H9 (cell line): Measurements from ENCODE around the gene APOL5. TPM values are rescaled to one million over a fixed set of nuclear protein-coding genes. Genes with fewer than 3 reads are reported as not detected.

ENCODE experiments used
- DNase-seq: peaks from one replicate; pipeline ENCODE4 v3.0.0-alpha.2; 2017
- H2AFZ ChIP-seq: one replicate; pipeline ENCODE4 v1.6.1; 2013; ENCODE audit warnings: mild to moderate bottlenecking, low read length, control low read depth, moderate library complexity
- H2AK5ac ChIP-seq: 2 replicates; pipeline ENCODE4 v1.6.1; 2013; ENCODE audit warnings: low read length, control low read depth, mixed read lengths; ENCODE audit not compliant: insufficient read length
- H2BK120ac ChIP-seq: one replicate; pipeline ENCODE4 v1.6.1; 2013; ENCODE audit warnings: low read depth, mild to moderate bottlenecking, low read length, control low read depth, inconsistent platforms; ENCODE audit not compliant: poor library complexity, severe bottlenecking
- H2BK12ac ChIP-seq: 2 replicates; pipeline ENCODE4 v1.6.1; 2013; ENCODE audit warnings: low read length, control low read depth, mixed read lengths, low read depth; ENCODE audit not compliant: insufficient read length
- H2BK15ac ChIP-seq: 2 replicates; pipeline ENCODE4 v1.6.1; 2013; ENCODE audit warnings: low read depth, low read length, control low read depth
- H2BK20ac ChIP-seq: one replicate; pipeline ENCODE4 v1.6.1; 2013; ENCODE audit warnings: low read depth, mild to moderate bottlenecking, low read length, control low read depth, inconsistent platforms; ENCODE audit not compliant: poor library complexity, severe bottlenecking
- H2BK5ac ChIP-seq: 2 replicates; pipeline ENCODE4 v1.6.1; 2013; ENCODE audit warnings: low read length, control low read depth, mixed read lengths; ENCODE audit not compliant: insufficient read length
- H3K14ac ChIP-seq: 2 replicates; pipeline ENCODE4 v1.6.1; 2013; ENCODE audit warnings: low read length, control low read depth; ENCODE audit not compliant: insufficient read depth
- H3K18ac ChIP-seq: 2 replicates; pipeline ENCODE4 v1.6.1; 2013; ENCODE audit warnings: low read depth, mild to moderate bottlenecking, mixed read lengths, low read length, control low read depth; ENCODE audit not compliant: insufficient read length
- H3K23ac ChIP-seq: 2 replicates; pipeline ENCODE4 v1.6.1; 2013; ENCODE audit warnings: low read length, control low read depth, mixed read lengths, low read depth; ENCODE audit not compliant: insufficient read length
- H3K23me2 ChIP-seq: 2 replicates; pipeline ENCODE4 v1.6.1; 2013; ENCODE audit warnings: low read depth, mild to moderate bottlenecking, mixed read lengths, low read length, control low read depth; ENCODE audit not compliant: insufficient read length, poor library complexity, severe bottlenecking
- H3K27ac ChIP-seq: 2 replicates; pipeline ENCODE4 v1.5.1; 2013; ENCODE audit warnings: low read length, control low read depth, mixed read lengths, low read depth; ENCODE audit not compliant: insufficient read length
- H3K27me3 ChIP-seq: 2 replicates; pipeline ENCODE4 v1.6.1; 2013; ENCODE audit warnings: low read length, control low read depth, inconsistent platforms; ENCODE audit not compliant: insufficient read depth
- H3K4ac ChIP-seq: 2 replicates; pipeline ENCODE4 v1.6.1; 2013; ENCODE audit warnings: low read depth, mild to moderate bottlenecking, control low read depth, inconsistent platforms, low read length, moderate library complexity
- H3K4me1 ChIP-seq: 2 replicates; pipeline ENCODE4 v1.6.1; 2013; ENCODE audit warnings: low read length, control low read depth, inconsistent platforms; ENCODE audit not compliant: insufficient read depth
- H3K4me2 ChIP-seq: 2 replicates; pipeline ENCODE4 v1.6.1; 2013; ENCODE audit warnings: low read length, control low read depth, mixed read lengths; ENCODE audit not compliant: insufficient read length, insufficient read depth
- H3K56ac ChIP-seq: 2 replicates; pipeline ENCODE4 v1.6.1; 2013; ENCODE audit warnings: low read depth, mild to moderate bottlenecking, mixed read lengths, low read length, control low read depth; ENCODE audit not compliant: insufficient read length
- H3K79me1 ChIP-seq: 2 replicates; pipeline ENCODE4 v1.6.1; 2013; ENCODE audit warnings: low read depth, mild to moderate bottlenecking, moderate library complexity, low read length, control low read depth, inconsistent platforms; ENCODE audit not compliant: insufficient read depth, poor library complexity, severe bottlenecking
- H3K79me2 ChIP-seq: 2 replicates; pipeline ENCODE4 v1.6.1; 2013; ENCODE audit warnings: low read length, control low read depth, inconsistent platforms; ENCODE audit not compliant: insufficient read depth
- H3K9ac ChIP-seq: 2 replicates; pipeline ENCODE4 v1.6.1; 2013; ENCODE audit warnings: low read length, control low read depth, mixed read lengths; ENCODE audit not compliant: insufficient read length; ENCODE audit errors: extremely low read depth
- H3K9me3 ChIP-seq: one replicate; pipeline ENCODE4 v1.6.1; 2013; ENCODE audit warnings: low read depth, low read length, inconsistent platforms; ENCODE audit not compliant: control insufficient read depth
- H3T11ph ChIP-seq: one replicate; pipeline ENCODE4 v1.6.1; 2013; ENCODE audit warnings: mild to moderate bottlenecking, low read length, control low read depth, inconsistent platforms
- H4K20me1 ChIP-seq: one replicate; pipeline ENCODE4 v1.6.1; 2013; ENCODE audit not compliant: control insufficient read depth, insufficient read length, insufficient read depth
- H4K5ac ChIP-seq: 2 replicates; pipeline ENCODE4 v1.6.1; 2013; ENCODE audit warnings: low read depth, mild to moderate bottlenecking, mixed read lengths, low read length, control low read depth; ENCODE audit not compliant: insufficient read length
- H4K8ac ChIP-seq: replicated peaks from 2 replicates; pipeline ENCODE4 v1.6.1; 2013; ENCODE audit warnings: low read length, control low read depth, mixed read lengths, low read depth; ENCODE audit not compliant: insufficient read length
- H4K91ac ChIP-seq: 2 replicates; pipeline ENCODE4 v1.6.1; 2013; ENCODE audit warnings: low read depth, mild to moderate bottlenecking, moderate library complexity, mixed read lengths, low read length, control low read depth; ENCODE audit not compliant: insufficient read length
- H3K27ac Mint-ChIP-seq, 3 experiments: 2 replicates in 2 of 3; 3 replicates in 1 of 3; pipeline ENCODE4 v1.8.0; 2020 to 2021; ENCODE audit warnings: mixed read lengths in 3 of 3, mild to moderate bottlenecking in 1 of 3, moderate library complexity in 1 of 3
- H3K27me3 Mint-ChIP-seq: 2 replicates; pipeline ENCODE4 v1.8.0; 2021; ENCODE audit warnings: low read depth, mild to moderate bottlenecking, moderate library complexity, mixed read lengths
- H3K36me3 Mint-ChIP-seq, 3 experiments: 2 replicates in 2 of 3; 3 replicates in 1 of 3; pipeline ENCODE4 v1.8.0; 2020 to 2021; ENCODE audit warnings: low read depth in 3 of 3, mixed read lengths in 3 of 3; ENCODE audit not compliant: insufficient read depth in 1 of 3
- H3K4me1 Mint-ChIP-seq, 2 experiments: 2 replicates each; pipeline ENCODE4 v1.8.0; 2020; ENCODE audit warnings: mixed read lengths in 2 of 2
- H3K4me3 Mint-ChIP-seq, 2 experiments: 2 replicates in 1 of 2; 3 replicates in 1 of 2; pipeline ENCODE4 v1.8.0; 2020 to 2021; ENCODE audit warnings: mild to moderate bottlenecking in 2 of 2, mixed read lengths in 2 of 2, moderate library complexity in 1 of 2
- H3K9me3 Mint-ChIP-seq, 2 experiments: 2 replicates in 1 of 2; 3 replicates in 1 of 2; pipeline ENCODE4 v1.8.0; 2020; ENCODE audit warnings: mild to moderate bottlenecking in 2 of 2, mixed read lengths in 2 of 2, moderate library complexity in 1 of 2
- CTCF ChIP-seq: fragments of 200-600 bp; sonication (generic); conservative IDR thresholded peaks from 3 replicates; pipeline ENCODE4 v1.8.0; 2021; ENCODE audit warnings: antibody characterized with exemption, mild to moderate bottlenecking
- WGBS: extraction: QIAGEN DNeasy Blood & Tissue Kit; methylation state at CpG from one replicate; pipeline ENCODE4 v1.1.7; 2013; ENCODE audit warnings: missing lambda C conversion rate, low lambda C conversion rate, mixed read lengths; ENCODE audit not compliant: insufficient read length; ENCODE audit errors: extremely low coverage; 5-methylcytosine and 5-hydroxymethylcytosine counted together
- total RNA-seq: library from RNA; stranded (reverse); gene quantifications from 2 replicates; pipeline ENCODE4 v1.2.1, GENCODE V29; 2021

Gene APOL5
- total RNA-seq, 1 experiment from 2014 or later = not detected

DNA sequence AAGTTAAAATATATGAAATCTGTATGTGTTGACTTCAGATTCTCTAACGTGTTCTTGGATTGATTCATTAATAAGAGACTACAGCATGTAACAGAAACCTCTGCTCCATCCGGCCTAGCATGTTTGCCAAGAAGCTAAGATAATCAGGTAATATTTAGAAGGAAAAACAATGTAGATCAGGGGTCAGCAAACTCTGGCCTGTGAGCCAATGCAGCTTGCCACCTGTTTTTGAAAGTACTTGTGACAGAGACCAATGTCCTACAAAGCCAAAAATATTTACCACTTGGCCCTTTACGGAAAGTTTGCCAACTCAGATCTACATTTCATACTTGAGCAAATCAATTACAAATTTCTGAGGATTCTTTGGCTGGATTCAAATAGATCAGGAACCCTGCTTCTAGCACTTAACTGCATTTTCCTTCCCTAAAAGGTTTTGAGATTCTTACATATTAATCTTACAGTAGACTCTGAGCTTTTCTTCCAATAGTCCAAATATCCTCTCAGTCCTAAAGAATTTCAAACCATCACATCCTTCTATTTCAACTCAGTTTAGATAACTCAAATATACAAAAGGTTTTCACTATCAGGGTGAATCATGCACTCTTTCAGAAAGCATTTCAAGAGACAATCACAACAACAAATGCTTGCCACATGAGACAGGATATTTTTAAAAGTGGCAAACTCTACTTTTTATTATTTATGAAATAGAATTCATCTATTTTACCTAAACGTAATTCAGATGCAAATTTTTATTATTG, 29.5 kb downstream of the APOL5 start:
- no peaks in the 10 kb centered on the region for H3K9me3 ChIP-seq
- no peak for DNase-seq
- H2AK5ac ChIP-seq = no peak overlapping the region
- H2AFZ ChIP-seq = no peak overlapping the region
- peaks cover 3% of the 10 kb centered on the region for H3K23me2 ChIP-seq
- H3K9ac ChIP-seq = no peak overlapping the region
- no peak overlapping the region for H2BK20ac ChIP-seq
- Mint-ChIP-seq H3K27ac (0 out of 7 replicates have a peak overlapping the region, but pooled peaks of 1 of the 3 experiments have one; percentile 85), H3K4me1 (peaks cover 46 to 69% of the 10 kb centered on the region in 2 experiments), H3K36me3 (peaks cover 10 to 34% (median 26%) of the 10 kb centered on the region in 3 experiments; a peak in 6 of 7 replicates), H3K4me3 (no peak overlapping the region), H3K27me3 (no peaks in the 10 kb centered on the region), H3K9me3 (no peaks in the 10 kb centered on the region)
- H3T11ph ChIP-seq = no peak overlapping the region
- H4K20me1 ChIP-seq = peaks cover 2% of the 10 kb centered on the region
- no peak overlapping the region for H2BK120ac ChIP-seq
- H3K4me1 ChIP-seq = peaks cover 5% of the 10 kb centered on the region; the same call in 1 of the 2 replicates
- H2BK15ac ChIP-seq = no peak overlapping the region
- no peak overlapping the region for H3K27ac ChIP-seq
- no peak overlapping the region for H4K8ac ChIP-seq
- WGBS = no CpG with 5 or more reads among the region's 4 CpGs
- H2BK5ac ChIP-seq = no peak overlapping the region
- no peak overlapping the region for H2BK12ac ChIP-seq
- no peaks in the 10 kb centered on the region for H3K79me2 ChIP-seq
- no peaks in the 10 kb centered on the region for H3K79me1 ChIP-seq
- TF ChIP-seq CTCF = no peak
- no peak overlapping the region for H4K91ac ChIP-seq
- no peaks in the 10 kb centered on the region; the same call in 1 of the 2 replicates for H3K27me3 ChIP-seq
- no peak overlapping the region for H4K5ac ChIP-seq
- no peak overlapping the region for H3K23ac ChIP-seq
- no peak overlapping the region for H3K18ac ChIP-seq
- no peak overlapping the region for H3K4ac ChIP-seq
- no peak overlapping the region for H3K4me2 ChIP-seq
- no peak overlapping the region for H3K14ac ChIP-seq
- H3K56ac ChIP-seq = no peak overlapping the region
